GM12864 (cell line): ENCODE results near the gene ZNF577.
A peak's percentile ranks its signal among the peaks of the same experiment; 100 is the strongest.
"Not testable (repeated sequence)": the region's sequence is repeated elsewhere in the genome, so short reads cannot be mapped to it uniquely, and the experiment has no call there.

ENCODE experiments used
- DNase-seq: peaks from one replicate; pipeline ENCODE4 v3.0.0-alpha.2; 2011; ENCODE audit warnings: low read depth
- H3K4me3 ChIP-seq: 2 replicates; pipeline ENCODE4 v1.5.1; 2011; ENCODE audit warnings: mild to moderate bottlenecking, low read depth, low read length, control low read depth
- TF ChIP-seq, protein P1 (sequence below): IDR thresholded peaks from 2 replicates; pipeline ENCODE4 v1.5.1; 2011; ENCODE audit warnings: low read depth, mild to moderate bottlenecking, moderate library complexity, low read length, control low read depth, inconsistent platforms; ENCODE audit errors: missing control alignments

Gene ZNF577

DNA sequence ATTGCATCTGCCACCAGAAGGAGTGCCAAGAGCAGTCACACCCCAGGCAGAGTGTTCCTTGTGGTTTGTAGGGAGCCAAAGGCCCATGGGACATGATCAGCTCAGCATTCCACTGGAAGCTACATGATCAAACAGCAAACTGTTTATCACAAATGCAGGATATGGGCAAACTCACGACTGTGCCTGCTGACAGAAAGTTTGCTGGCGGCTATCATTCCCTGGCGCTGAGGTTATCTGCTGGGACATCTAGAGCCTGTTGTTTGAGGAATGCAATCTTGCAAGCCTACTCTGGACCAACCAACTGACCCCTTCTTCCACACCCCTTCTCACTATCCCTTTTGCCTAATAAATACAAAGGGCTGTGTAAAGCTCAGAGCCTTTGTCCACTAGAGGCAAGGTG, 31.9 kb upstream of the ZNF577 start:
- no peak overlapping the region for H3K4me3 ChIP-seq
- DNase-seq = no peak
- TF ChIP-seq, protein P1, sequence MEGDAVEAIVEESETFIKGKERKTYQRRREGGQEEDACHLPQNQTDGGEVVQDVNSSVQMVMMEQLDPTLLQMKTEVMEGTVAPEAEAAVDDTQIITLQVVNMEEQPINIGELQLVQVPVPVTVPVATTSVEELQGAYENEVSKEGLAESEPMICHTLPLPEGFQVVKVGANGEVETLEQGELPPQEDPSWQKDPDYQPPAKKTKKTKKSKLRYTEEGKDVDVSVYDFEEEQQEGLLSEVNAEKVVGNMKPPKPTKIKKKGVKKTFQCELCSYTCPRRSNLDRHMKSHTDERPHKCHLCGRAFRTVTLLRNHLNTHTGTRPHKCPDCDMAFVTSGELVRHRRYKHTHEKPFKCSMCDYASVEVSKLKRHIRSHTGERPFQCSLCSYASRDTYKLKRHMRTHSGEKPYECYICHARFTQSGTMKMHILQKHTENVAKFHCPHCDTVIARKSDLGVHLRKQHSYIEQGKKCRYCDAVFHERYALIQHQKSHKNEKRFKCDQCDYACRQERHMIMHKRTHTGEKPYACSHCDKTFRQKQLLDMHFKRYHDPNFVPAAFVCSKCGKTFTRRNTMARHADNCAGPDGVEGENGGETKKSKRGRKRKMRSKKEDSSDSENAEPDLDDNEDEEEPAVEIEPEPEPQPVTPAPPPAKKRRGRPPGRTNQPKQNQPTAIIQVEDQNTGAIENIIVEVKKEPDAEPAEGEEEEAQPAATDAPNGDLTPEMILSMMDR = no peak

DNA sequence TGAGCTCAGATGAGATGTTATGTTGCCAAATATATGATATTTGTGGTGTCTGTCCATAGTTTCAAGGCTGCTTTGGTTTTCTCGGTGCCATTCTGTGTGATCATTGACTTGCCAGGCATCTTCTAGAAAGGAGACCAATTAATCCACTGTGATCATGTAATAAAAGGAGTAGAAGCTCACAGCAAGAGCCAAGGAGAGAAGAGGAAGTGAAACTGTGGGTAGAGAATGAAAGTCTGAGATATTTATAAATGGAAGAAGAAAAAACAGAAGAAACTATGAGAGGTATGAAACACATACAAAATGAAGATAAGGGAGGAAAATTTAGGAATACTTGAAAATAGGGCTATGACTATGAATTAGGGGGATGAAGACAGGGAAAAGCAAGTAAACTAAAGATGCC, 28.4 kb upstream of the ZNF577 start:
- TF ChIP-seq, protein P1 = no peak
- DNase-seq = no peak
- H3K4me3 ChIP-seq = no peak overlapping the region

DNA sequence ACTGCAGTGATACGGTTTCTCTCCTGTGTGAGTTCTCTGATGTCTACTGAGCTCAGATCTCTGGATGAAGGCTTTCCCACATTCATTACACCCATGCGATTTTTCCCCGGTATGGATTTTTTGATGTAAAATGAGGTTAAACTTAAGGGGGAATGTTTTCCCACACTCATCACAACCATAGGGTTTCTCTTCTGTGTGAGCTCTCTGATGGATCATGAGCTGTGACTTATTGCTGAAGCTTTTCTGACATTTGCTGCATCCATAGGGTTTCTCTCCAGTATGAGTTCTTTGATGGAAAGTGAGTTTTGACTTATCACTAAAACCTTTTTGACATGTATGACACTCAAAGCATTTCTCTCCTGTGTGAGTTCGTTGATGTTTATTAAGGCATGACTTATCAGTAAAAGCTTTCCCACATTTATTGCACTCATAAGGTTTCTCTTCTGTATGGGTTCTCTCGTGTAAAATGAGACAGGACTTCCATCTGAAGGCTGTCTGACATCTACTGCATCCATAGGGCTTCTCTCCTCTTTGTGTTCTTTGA, 27.6 kb upstream of the ZNF577 start:
- DNase-seq = no peak
- no peak overlapping the region for H3K4me3 ChIP-seq
- TF ChIP-seq, protein P1 = no peak

DNA sequence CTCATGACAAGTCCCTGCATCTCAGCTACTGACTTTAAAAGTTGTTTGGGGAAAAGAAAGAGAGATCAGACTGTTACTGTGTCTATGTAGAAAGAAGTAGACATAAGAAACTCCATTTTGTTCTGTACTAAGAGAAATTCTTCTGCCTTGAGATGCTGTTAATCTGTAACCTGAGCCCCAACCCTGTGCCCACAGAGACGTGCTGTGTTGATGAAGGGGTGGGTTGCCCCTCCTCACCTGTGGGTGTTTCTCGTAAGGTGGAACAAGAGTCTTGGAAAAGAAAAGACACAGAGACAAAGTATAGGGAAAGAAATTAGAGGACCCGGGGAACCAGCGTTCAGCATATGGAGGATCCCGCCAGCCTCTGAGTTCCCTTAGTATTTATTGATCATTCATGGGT, 20.2 kb upstream of the ZNF577 start:
- H3K4me3 ChIP-seq, DNase-seq: not testable (repeated sequence)

DNA sequence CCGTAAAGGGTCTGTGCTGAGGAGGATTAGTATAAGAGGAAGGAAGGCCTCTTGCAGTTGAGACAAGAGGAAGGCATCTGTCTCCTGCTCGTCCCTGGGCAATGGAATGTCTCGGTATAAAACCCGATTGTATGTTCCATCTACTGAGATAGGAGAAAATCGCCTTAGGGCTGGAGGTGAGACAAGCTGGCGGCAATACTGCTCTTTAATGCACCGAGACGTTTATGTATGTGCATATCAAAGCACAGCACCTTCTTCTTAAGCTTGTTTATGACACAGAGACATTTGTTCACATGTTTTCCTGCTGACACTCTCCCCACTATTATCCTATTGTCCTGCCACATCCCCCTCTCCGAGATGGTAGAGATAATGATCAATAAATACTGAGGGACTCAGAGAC, 18.4 kb upstream of the ZNF577 start:
- H3K4me3 ChIP-seq, DNase-seq: not testable (repeated sequence)

DNA sequence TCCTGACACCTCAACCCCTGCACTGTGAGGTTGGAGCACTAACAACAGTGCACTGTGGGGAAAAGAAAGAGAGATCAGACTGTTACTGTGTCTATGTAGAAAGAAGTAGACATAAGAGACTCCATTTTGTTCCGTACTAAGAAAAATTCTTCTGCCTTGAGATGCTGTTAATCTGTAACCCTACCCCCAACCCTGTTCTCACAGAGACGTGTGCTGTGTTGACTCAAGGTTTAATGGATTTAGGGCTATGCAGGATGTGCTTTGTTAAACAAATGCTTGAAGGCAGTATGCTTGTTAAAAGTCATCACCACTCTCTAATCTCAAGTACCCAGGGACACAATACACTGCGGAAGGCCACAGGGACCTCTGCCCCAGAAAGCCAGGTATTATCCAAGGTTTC, 17.9 kb upstream of the ZNF577 start:
- H3K4me3 ChIP-seq, DNase-seq: not testable (repeated sequence)

DNA sequence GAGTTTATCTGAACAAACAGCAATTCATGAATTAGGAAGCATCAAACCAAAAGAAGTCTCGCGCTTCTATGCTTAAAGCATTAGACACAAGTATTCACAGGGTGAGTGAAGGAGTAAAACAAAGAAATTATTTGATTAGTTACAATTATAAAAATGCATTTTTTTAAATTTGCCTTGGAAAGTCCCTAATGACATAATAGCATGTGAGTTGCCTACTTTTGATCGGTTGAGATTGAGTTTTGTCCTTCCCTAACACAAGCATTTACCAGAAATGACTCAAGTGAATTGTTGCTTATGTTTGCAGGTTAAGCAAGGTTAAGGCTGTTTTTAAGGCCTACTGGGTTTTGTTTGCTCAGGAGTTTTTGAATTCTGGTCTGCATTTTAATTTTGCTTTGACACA, 17.5 kb upstream of the ZNF577 start:
- TF ChIP-seq, protein P1 = no peak

DNA sequence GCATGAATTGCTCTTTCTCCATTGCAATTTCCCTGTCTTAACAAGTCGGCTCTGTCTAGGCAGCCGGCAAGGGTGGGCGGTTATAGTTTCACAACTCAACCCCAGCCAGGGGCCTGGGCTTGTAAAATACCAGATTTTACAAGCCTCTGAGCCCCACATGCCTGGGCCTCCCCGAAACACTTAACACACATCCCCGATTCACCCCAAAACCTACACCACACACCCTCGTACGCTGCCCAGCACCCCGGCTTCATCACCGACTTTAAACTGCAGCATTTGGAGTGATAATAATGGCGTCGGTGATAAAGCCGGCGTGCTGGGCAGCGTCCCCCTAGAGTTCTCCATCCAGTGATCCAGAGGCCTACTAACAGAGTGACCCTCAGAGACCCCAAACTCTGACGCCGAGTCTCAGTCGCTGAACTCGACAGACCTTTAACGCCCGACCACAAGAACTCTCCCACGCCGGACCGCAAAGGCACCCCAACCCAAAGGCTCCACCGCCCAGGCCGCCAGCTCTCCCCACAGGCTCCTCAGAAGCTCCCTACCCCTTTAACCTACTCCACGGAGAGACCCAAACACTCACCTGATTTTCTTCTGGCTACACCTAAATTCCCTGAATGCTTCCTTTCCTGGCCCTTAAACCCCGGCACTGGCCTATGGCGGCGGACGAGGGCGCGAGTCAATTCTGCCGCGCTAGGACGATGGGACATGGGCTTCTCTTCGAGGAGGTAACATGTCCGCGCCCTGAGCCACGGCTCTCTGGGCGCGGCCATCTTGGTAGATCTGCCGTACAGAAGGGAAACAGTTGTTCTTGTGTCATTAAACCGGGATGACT, 16.8 kb upstream of the ZNF577 start, which contains the start of gene ZNF649:
Gene ZNF649 (minus strand): TSS at position 687 of the 835 bp plus-strand sequence. CDS start 4,910 bp downstream, outside the sequence.
- H3K4me3 ChIP-seq = peak within 1 kb of the TSS; percentile 90
- peak; percentile 61 for DNase-seq
- TF ChIP-seq, protein P1 = no peak

More for the DNA sequence above, 17.5 kb upstream of the ZNF577 start:
- no peak overlapping the region for H3K4me3 ChIP-seq
- DNase-seq = no peak
